ENCODE results near the gene SEPHS2. TPM values are rescaled to one million over a fixed set of nuclear protein-coding genes. Genes with fewer than 3 reads are reported as not detected.
"Not testable (repeated sequence)": the region's sequence is repeated elsewhere in the genome, so short reads cannot be mapped to it uniquely, and the experiment has no call there.

SEPHS2 gene
- total and polyA plus RNA-seq, 8 donors: 30.7 to 167 (median 43.6) TPM

DNA sequence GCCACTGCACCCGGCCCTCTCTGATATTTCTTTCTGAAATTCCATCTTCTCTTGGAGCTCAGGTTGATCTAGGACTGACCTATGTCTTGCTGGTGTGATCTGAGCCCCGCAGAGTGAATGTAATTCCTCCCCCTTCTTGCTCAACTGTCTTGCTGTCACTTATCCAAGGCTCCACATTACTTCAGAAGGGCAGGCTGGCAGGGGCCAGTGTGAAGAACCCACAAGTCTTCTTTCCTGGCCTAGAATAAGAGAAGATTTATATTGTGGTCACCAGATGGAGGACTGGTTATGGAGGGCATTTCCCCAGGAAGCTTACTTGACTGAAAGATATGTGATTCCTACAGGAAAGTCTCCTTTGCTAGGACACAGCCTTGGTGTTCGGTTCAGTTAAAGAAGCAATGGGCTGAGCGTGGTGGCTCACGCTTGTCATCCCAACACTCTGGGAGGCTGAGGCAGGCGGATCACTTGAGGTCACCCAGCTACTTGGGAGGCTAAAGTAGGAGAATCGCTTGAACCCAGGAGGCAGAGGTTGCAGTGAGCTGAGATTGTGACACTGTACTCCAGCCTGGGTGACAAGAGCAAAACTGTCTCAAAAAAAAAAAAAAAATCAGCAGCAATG, 40.3 kb upstream of the SEPHS2 start:
- WGBS, 5 donors: 88 to 95% (median 92%) methylated on average over 7 of the region's 7 CpGs
- H3K27me3 ChIP-seq: no peaks in the 10 kb centered on the region
- H3K27ac ChIP-seq: no peak overlapping the region
- peaks cover 0 to 8% (median 6%) of the 10 kb centered on the region in 4 donors for H3K4me1 ChIP-seq
- no peak for TF ChIP-seq POLR2A (IDR thresholded peaks at IDR 0.05)
- TF ChIP-seq EP300 (IDR thresholded peaks at IDR 0.05): no peak
- TF ChIP-seq, protein P1, sequence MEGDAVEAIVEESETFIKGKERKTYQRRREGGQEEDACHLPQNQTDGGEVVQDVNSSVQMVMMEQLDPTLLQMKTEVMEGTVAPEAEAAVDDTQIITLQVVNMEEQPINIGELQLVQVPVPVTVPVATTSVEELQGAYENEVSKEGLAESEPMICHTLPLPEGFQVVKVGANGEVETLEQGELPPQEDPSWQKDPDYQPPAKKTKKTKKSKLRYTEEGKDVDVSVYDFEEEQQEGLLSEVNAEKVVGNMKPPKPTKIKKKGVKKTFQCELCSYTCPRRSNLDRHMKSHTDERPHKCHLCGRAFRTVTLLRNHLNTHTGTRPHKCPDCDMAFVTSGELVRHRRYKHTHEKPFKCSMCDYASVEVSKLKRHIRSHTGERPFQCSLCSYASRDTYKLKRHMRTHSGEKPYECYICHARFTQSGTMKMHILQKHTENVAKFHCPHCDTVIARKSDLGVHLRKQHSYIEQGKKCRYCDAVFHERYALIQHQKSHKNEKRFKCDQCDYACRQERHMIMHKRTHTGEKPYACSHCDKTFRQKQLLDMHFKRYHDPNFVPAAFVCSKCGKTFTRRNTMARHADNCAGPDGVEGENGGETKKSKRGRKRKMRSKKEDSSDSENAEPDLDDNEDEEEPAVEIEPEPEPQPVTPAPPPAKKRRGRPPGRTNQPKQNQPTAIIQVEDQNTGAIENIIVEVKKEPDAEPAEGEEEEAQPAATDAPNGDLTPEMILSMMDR (IDR thresholded peaks at IDR 0.05): no peak
- H3K4me3 ChIP-seq: no peak overlapping the region
- intact Hi-C loops (cut with DNase I; ENCODE audit: low total_unique reads): no loop called here
- peaks cover 0 to 15% (median 0%) of the 10 kb centered on the region in 4 donors for H3K36me3 ChIP-seq
- H3K9me3 ChIP-seq: no peaks in the 10 kb centered on the region
- no peak for DNase-seq

DNA sequence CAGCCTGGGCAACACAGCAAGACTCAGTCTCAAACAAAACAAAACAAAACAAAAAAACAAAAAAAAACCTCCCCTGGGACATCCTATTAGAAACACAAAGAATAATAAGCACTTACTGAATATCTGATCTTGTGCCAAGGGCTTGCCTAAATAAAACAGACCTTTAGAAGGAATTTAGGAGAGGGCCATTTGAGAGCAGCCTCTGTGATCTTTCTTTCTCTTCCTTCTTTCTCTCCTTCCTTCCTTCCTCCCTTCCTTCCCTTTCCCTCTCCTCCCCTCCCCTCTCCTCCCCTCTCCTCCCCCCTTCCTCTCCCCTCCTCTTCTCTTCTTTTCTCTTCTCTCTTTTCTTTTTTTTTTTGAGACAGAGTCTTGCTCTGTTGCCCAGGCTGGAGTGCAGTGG, 39.2 kb upstream of the SEPHS2 start:
- no peaks in the 10 kb centered on the region for H3K27me3 ChIP-seq
- TF ChIP-seq POLR2A (IDR thresholded peaks at IDR 0.05): no peak
- peaks cover 0 to 15% (median 0%) of the 10 kb centered on the region in 4 donors for H3K36me3 ChIP-seq
- no peak overlapping the region for H3K4me3 ChIP-seq
- no peak for DNase-seq
- no peak overlapping the region for H3K27ac ChIP-seq
- peaks cover 0 to 8% (median 6%) of the 10 kb centered on the region in 4 donors for H3K4me1 ChIP-seq
- intact Hi-C loops (cut with DNase I; ENCODE audit: low total_unique reads): no loop called here
- no peaks in the 10 kb centered on the region for H3K9me3 ChIP-seq

DNA sequence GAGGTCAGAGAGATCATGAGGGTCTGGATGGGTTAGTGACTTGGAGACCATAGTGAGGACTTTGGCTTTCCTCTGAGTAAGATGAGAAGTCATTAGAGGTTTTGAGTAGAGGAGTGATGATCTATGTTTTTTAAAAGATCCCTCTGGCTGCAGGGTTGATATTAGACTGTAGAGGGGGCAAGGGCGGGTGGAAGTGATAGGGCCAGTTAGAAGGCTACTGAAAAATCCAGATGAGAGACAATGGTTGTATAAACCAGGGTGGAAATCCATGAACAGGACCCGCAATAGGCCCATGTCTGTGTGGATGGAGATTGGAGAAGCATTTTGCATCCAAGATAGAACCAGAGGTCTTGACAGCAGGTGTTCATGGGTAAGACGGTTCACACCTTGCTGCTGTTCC, 36.7 kb upstream of the SEPHS2 start:
- no peak for DNase-seq
- Histone ChIP-seq H3K4me1 (no peaks in the 10 kb centered on the region), H3K9me3 (no peaks in the 10 kb centered on the region), H3K27ac (no peak overlapping the region), H3K36me3 (peaks cover 0 to under 1% (median 0%) of the 10 kb centered on the region in 4 donors), H3K27me3 (no peaks in the 10 kb centered on the region), H3K4me3 (no peak overlapping the region)
- 81 to 96% (median 92%) methylated on average over 3 of the region's 3 CpGs for WGBS, 5 donors
- TF ChIP-seq EP300 (IDR thresholded peaks at IDR 0.05) (no peak), POLR2AphosphoS5 (IDR thresholded peaks at IDR 0.05) (no peak), POLR2A (IDR thresholded peaks at IDR 0.05) (no peak)
- TF ChIP-seq, protein P1 (IDR thresholded peaks at IDR 0.05): no peak
- intact Hi-C loops (cut with DNase I; ENCODE audit: low total_unique reads): no loop called here

DNA sequence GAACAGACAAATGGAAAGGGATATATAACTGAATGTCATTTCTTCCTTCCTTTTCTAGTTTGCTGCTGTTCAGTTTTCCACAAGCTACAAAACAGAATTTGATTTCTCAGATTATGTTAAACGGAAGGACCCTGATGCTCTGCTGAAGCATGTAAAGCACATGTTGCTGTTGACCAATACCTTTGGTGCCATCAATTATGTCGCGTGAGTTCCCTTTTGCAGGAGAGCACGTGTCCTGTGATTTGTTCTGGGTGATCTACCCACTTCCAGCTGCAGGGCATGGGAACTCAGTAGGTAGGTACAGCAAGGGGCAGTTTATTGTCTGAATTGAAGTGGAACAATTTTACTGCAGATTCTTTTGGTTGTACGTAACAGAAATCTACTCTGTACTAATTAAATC, 35.7 kb upstream of the SEPHS2 start:
- Histone ChIP-seq H3K4me1 (no peaks in the 10 kb centered on the region), H3K36me3 (no peaks in the 10 kb centered on the region), H3K27ac (no peak overlapping the region), H3K9me3 (no peaks in the 10 kb centered on the region), H3K4me3 (no peak overlapping the region), H3K27me3 (no peaks in the 10 kb centered on the region)
- no peak for DNase-seq
- TF ChIP-seq POLR2AphosphoS5 (IDR thresholded peaks at IDR 0.05): no peak
- intact Hi-C loops (cut with DNase I; ENCODE audit: low total_unique reads): no loop called here
- WGBS, 5 donors: 83 to 91% (median 87%) methylated on average over 5 of the region's 5 CpGs

DNA sequence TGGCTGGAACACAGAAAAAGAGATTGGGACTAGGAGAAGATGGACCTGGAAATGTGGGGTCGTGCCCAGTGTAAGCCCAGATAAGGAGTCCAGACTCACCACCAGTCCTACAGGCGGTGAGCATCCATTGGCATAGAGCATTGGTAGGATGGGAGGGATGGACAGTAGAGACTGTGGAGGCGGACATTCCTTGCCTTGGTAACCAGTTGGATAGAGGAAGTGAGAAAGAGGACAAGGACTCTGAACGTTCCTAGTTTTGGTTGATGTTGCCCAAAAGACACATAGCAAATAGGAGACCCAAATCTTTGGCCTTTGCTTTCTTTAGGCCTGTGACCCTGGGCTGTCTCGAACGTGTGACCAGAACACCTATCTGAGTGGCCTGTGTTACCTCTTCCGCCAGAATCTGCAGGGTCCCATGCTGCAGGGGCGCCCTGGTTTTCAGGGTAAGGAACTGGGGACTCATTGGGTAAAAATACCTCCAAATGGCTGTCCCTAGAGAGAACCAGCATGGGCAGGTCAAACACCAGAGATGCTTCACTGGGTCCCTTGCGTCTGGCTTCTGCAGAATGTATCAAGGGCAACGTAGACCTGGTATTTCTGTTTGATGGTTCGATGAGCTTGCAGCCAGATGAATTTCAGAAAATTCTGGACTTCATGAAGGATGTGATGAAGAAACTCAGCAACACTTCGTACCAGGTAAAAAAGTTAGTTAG, 33.2 kb upstream of the SEPHS2 start:
- H3K27me3 ChIP-seq: peaks cover 0 to 16% (median 3%) of the 10 kb centered on the region in 3 donors

DNA sequence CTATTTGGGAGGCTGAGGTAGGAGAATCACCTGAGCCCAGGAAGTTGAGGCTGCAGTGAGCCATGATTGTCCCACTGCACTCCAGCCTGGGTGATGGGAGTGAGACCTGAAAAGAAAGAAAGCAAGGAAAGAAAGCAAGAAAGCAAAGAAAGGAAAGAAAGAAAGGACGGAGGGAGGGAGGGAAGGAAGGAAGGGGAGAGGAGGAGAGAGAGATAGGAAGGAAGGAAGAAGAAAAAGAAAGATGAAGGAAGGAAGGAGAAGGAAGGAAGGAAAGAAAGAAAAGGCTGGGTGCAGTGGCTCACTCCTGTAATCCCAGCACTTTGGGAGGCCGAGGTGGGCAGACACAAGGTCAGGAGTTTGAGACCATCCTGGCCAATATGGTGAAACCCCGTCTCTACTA, 32.1 kb upstream of the SEPHS2 start:
- H3K27me3 ChIP-seq: peaks cover 0 to 26% (median 11%) of the 10 kb centered on the region in 3 donors

More for the DNA sequence above, 33.2 kb upstream of the SEPHS2 start:
- DNase-seq: no peak
- Histone ChIP-seq H3K27ac (no peak overlapping the region), H3K36me3 (no peaks in the 10 kb centered on the region), H3K4me3 (no peak overlapping the region), H3K4me1 (peaks cover 0 to 2% (median 0%) of the 10 kb centered on the region in 4 donors), H3K9me3 (no peaks in the 10 kb centered on the region)
- TF ChIP-seq POLR2AphosphoS5 (IDR thresholded peaks at IDR 0.05) (no peak), POLR2A (IDR thresholded peaks at IDR 0.05) (no peak), EP300 (IDR thresholded peaks at IDR 0.05) (no peak)
- TF ChIP-seq, protein P1 (IDR thresholded peaks at IDR 0.05): no peak
- intact Hi-C loops (cut with DNase I; ENCODE audit: low total_unique reads): no loop called here
- WGBS, 5 donors: 88 to 91% (median 91%) methylated on average over 9 to 12 of the region's 12 CpGs

More for the DNA sequence above, 32.1 kb upstream of the SEPHS2 start:
- H3K4me3 ChIP-seq; H3K27ac ChIP-seq; H3K4me1 ChIP-seq; intact Hi-C loops (cut with DNase I; ENCODE audit: low total_unique reads); H3K36me3 ChIP-seq; DNase-seq; H3K9me3 ChIP-seq: not testable (repeated sequence)
- 79 to 95% (median 89%) methylated on average over 3 of the region's 3 CpGs for WGBS, 5 donors

Measured in stomach (tissue), 9 donors.